NK-92 (cell line): ENCODE measurements around the gene CXorf65.
A peak's percentile ranks its signal among the peaks of the same experiment; 100 is the strongest.

Experiments used
- DNase-seq: peaks from one replicate; lab custom pipeline; 2025; ENCODE audit not compliant: unreplicated experiment; lab: John Stamatoyannopoulos, UW

The CXorf65 gene

GRCh38 chrX:71106427-71106826 lies at the start of gene CXorf65:
TSS of gene CXorf65 (minus strand) at chrX:71106740. CDS start at chrX:71106556, 184 bp downstream.
- no peak for DNase-seq

GRCh38 chrX:71154641-71155040 lies 48.1 kb upstream of the CXorf65 start:
- DNase-seq, result no peak

GRCh38 chrX:71154196-71154595 lies 47.7 kb upstream of the CXorf65 start:
- DNase-seq, result no peak

- no peak for DNase-seq
Observed at GRCh38 chrX:71151366-71151765, 44.8 kb upstream of the CXorf65 start.

GRCh38 chrX:71148278-71148663 lies 41.7 kb upstream of the CXorf65 start:
- no peak for DNase-seq

- DNase-seq, result no peak
Observed at GRCh38 chrX:71147496-71148277, 41.1 kb upstream of the CXorf65 start.

- no peak for DNase-seq
Observed at GRCh38 chrX:71144651-71145050, 38.1 kb upstream of the CXorf65 start, which contains the start of gene NLGN3. TSS of gene NLGN3 (plus strand) at chrX:71144841. CDS start at chrX:71147750, 2,909 bp downstream.

GRCh38 chrX:71143508-71143907 lies 37.0 kb upstream of the CXorf65 start:
- no peak for DNase-seq

GRCh38 chrX:71140440-71140839 lies 33.9 kb upstream of the CXorf65 start:
- no peak for DNase-seq

- DNase-seq, result no peak
Observed at GRCh38 chrX:71131510-71131909, 25.0 kb upstream of the CXorf65 start.

- no peak for DNase-seq
Observed at GRCh38 chrX:71128915-71129765, 22.6 kb upstream of the CXorf65 start.

- DNase-seq, result no peak
Observed at GRCh38 chrX:71128166-71128833, 21.8 kb upstream of the CXorf65 start.

GRCh38 chrX:71118985-71119535 lies 12.5 kb upstream of the CXorf65 start:
- no peak for DNase-seq

- peak; percentile 14 for DNase-seq
Observed at GRCh38 chrX:71118032-71118984, 11.8 kb upstream of the CXorf65 start, which contains the start of gene MED12. TSS of gene MED12 (plus strand) at chrX:71118596. CDS start at chrX:71118755, 159 bp downstream.

GRCh38 chrX:71117358-71117757 lies 10.8 kb upstream of the CXorf65 start:
- DNase-seq, result no peak

- DNase-seq, result no peak
Observed at GRCh38 chrX:71111921-71112431, 5.4 kb upstream of the CXorf65 start.

- peak; percentile 1 for DNase-seq
Observed at GRCh38 chrX:71111141-71111843, 4.8 kb upstream of the CXorf65 start, which contains the start of gene IL2RG. TSS of gene IL2RG (minus strand) at chrX:71111577. CDS start at chrX:71111539, 38 bp downstream.

GRCh38 chrX:71109051-71109450 lies 2.5 kb upstream of the CXorf65 start:
- no peak for DNase-seq
